H7 (cell line): ENCODE results near the gene PHLDA1. TPM values are rescaled to one million over a fixed set of nuclear protein-coding genes. Genes with fewer than 3 reads are reported as not detected.
A peak's percentile ranks its signal among the peaks of the same experiment; 100 is the strongest.

Experiments
- DNase-seq: peaks from one replicate; pipeline ENCODE4 v3.0.0; 2012
- H3K27me3 ChIP-seq: 2 replicates; pipeline ENCODE4 v1.6.0; 2011; ENCODE audit warnings: mild to moderate bottlenecking, low read length; ENCODE audit not compliant: control insufficient read depth, insufficient read depth
- H3K36me3 ChIP-seq: replicated peaks from 2 replicates; pipeline ENCODE4 v1.5.1; 2011; ENCODE audit warnings: low read length; ENCODE audit not compliant: control insufficient read depth, insufficient read depth
- H3K4me3 ChIP-seq: 2 replicates; pipeline ENCODE4 v1.5.1; 2011; ENCODE audit warnings: low read depth, mild to moderate bottlenecking, control low read depth, low read length, moderate library complexity; ENCODE audit not compliant: insufficient read depth
- total RNA-seq: library from RNA; depleted of rRNA; stranded (reverse); fragments of >200 nt; shearing (Covaris generic); gene quantifications from 2 replicates; pipeline ENCODE4 v1.2.3, GENCODE V29; 2014

The PHLDA1 gene
- total RNA-seq, 1 experiment from 2014 or later, result 16.4 TPM

DNA sequence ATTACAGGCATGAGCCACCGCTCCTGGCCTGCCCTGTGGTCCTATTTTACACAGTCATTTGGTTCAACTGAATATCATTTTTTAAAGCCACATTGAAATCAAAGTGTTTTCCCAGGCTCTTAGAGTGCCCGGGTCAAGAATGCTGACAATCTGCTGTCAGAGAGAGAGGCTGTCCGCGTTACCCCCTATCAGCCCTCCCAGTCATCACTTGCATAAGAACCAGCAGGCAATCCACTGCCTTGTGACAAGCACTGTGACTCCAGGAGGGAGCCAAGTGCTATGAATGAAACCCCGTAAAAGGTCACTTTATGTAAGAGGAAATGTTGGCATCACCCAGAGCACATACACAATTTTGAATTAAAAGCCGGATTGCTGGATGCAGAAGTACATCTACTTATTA lies 13.5 kb downstream of the PHLDA1 start:
- peak; percentile 50 for DNase-seq
- Histone ChIP-seq H3K27me3 (no peaks in the 10 kb centered on the region), H3K4me3 (no peak overlapping the region), H3K36me3 (no peaks in the 10 kb centered on the region)

DNA sequence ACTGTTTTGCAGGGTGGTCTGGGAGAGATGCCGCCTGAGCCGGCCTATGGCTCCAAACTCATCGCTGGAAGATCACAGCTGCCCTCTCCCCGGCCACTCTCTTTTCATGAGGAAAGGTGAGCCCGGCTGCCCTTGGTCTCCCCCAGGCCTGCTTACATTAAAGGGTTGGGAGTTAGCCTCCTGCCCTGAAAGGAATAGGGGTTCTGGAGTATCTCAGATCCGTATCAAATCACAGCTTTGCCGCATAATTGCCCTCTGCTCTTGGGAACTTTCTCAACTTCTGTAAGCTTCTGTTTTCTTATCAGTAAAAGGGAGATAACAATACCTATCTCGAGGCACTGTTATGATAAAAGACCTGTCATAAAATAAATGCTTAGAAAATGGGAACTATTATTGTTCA lies 17.6 kb downstream of the PHLDA1 start:
- no peaks in the 10 kb centered on the region for H3K27me3 ChIP-seq
- no peaks in the 10 kb centered on the region for H3K36me3 ChIP-seq
- no peak for DNase-seq
- H3K4me3 ChIP-seq, result no peak overlapping the region

DNA sequence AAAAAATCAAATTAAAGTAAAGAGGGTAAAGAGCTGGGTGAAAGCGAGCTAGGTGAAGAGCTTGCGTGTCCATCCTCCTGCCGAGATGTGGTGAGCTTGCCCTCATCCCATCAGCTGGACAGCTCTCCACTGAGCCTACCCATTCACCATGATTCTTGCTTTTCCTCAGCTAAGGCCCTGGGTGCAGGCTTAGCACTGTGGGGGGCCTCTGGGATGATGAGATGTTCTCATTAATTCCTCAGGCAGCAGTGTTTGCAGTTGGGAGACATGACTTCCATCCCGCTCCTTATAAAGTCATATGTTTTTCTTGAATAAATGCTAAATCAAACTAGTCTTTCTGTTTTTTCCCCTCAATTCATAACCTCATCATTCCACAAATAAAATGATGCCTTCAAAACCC lies 18.0 kb downstream of the PHLDA1 start:
- H3K27me3 ChIP-seq, result no peaks in the 10 kb centered on the region
- H3K4me3 ChIP-seq, result no peak overlapping the region
- DNase-seq, result no peak
- H3K36me3 ChIP-seq, result no peaks in the 10 kb centered on the region

DNA sequence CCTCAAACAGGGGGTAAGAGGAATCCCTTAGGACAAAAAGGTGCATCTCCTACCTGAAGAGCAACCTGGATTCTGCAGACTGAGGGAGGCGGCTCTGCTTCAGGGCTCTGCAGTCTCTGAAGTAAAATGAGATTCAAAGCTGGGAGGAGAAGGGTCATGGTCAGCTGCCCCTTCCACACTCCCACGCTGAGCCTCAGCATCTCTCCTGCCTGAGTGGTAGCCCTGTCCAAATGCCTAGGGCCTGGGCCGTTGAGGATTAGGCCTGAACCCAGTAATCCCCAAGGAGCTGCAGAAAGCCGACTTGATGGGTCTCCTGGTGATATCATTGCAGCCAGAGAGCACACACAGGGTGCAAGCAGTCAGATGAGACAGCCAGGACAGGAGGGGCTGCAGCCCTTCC lies 18.9 kb downstream of the PHLDA1 start:
- no peaks in the 10 kb centered on the region for H3K27me3 ChIP-seq
- DNase-seq, result no peak
- no peak overlapping the region for H3K4me3 ChIP-seq
- H3K36me3 ChIP-seq, result no peaks in the 10 kb centered on the region

DNA sequence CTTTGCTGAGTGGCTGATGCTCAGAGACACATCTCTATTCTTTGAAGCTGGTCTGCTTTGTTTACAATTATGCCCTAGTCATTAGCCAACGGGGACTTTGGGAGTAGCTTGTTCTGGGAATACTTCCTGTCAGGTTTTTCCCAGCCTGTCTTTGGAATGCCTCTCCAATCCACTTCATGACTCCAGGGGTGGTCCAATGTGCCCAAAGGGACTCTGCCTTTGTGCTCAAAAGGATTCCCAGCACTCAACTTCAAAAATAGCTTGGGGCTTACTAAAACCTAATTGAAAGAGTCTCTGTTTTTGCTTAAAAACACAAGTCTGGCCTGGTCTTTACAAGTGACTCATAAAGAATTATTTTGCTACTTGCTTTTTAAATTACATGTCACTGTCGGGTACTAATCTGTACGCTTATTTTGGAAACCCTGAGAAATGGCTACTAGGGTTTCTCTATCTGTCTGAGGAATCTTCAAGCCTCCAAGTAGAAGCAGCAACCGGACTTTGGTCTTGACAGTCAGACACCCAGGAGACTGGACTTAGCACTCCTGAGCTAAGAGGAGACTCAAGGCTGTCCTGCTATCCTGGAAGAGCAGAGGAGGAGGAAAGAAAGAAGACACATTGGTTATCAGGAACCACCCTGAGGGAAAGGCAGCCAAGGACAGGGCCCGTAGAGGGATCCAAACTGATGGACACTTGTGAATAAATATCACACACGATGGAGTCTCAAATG lies 20.7 kb downstream of the PHLDA1 start:
- H3K36me3 ChIP-seq, result no peaks in the 10 kb centered on the region
- no peaks in the 10 kb centered on the region for H3K27me3 ChIP-seq
- no peak for DNase-seq
- no peak overlapping the region for H3K4me3 ChIP-seq

DNA sequence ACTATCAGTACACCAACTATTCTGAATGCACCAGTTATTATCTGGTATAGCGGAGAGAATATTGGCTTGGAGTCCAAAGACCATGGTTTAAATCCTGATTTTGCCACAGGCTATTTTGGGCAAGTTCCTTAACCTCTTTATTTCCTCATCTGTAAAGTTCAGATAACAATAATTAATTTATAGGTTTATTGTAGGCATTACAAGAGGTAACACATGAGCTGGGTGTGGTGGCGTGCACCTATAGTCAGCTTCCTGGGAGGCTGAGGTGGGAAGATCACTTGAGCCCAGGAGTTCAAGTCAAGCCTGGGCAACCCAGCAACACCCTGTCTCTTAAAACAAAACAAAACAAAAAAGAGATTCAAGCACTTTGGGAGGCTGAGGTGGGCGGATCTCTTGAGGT lies 23.1 kb downstream of the PHLDA1 start:
- H3K4me3 ChIP-seq, result no peak overlapping the region
- H3K36me3 ChIP-seq, result no peaks in the 10 kb centered on the region
- DNase-seq, result no peak
- no peaks in the 10 kb centered on the region for H3K27me3 ChIP-seq

DNA sequence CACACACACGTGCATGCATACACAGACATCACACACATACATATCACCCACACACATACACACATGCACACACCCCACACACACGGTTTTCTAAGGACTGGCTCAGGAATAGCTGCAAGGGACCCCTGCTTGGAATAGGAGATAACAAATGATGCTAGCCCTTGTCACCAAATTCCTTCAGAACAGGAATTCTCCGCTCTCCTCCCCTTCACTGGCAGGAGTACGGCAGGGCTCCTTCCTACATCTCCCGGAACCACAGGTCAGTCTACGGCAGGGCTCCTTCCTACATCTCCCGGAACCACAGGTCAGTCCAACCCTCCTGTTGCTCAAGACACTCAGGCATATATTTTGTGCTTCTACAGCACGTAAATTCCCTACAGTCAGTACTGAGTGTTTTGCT lies 23.9 kb downstream of the PHLDA1 start:
- H3K27me3 ChIP-seq, result no peaks in the 10 kb centered on the region
- H3K4me3 ChIP-seq, result no peak overlapping the region
- no peak for DNase-seq
- H3K36me3 ChIP-seq, result no peaks in the 10 kb centered on the region

DNA sequence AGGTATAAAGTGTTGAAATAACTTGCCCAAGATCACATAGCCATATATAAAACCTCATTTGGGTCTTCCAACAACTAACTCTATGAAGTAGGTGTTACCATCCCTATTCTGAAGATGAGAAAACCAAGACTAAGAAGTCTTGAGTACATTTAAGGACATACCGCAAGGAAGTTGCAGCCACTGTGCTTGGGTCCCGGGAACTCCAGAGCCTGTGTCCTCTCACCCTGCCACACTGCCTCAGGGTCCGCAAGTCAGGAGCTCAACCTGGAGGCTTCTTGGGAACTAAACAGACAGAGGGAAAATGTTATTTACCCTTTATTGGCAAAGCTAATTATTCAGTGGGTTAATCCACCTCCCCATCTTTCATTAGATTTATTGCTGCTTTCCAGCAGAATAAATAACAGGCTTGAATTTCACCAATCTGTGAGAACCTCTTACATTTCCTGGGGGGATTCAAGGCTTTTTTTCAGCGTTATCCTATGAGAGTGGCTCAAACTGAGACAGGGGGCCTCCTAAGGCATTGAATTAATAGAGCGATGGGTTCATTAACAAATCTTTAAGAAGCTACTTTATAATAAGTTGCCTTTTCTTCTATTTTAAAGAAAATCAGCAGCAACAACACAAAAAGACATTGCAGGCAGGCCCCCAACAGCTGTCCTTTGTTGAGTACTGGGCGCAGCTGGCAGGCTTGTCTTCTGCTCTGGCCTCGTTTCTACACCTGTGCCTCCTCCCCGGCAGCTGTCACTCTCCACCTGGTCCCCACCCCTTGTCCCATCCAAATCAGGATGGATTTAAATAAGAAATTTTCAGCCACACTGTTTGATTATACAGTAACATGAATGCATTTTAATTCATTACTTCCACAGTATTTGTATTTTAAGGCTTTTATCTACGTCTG lies 25.3 kb downstream of the PHLDA1 start:
- no peaks in the 10 kb centered on the region for H3K27me3 ChIP-seq

DNA sequence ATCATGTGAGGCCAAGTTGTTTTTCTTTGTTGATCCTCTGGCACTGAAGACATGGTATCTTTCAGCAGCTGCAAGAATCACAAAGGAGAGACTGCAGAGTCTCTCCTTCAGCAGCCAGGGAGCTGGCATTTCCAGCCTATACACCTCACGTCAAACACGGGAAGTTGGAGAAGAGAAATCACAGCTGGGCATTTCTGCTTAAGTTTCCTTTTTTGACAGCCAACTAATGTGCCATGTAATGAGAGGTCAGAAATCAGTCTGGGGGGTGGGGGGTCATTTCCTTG lies 28.3 kb downstream of the PHLDA1 start:
- no peak for DNase-seq
- no peaks in the 10 kb centered on the region for H3K36me3 ChIP-seq
- no peaks in the 10 kb centered on the region for H3K27me3 ChIP-seq
- H3K4me3 ChIP-seq, result no peak overlapping the region

More for the DNA sequence above, 25.3 kb downstream of the PHLDA1 start:
- peak; percentile 30 for DNase-seq
- H3K4me3 ChIP-seq, result no peak overlapping the region
- H3K36me3 ChIP-seq, result no peaks in the 10 kb centered on the region

DNA sequence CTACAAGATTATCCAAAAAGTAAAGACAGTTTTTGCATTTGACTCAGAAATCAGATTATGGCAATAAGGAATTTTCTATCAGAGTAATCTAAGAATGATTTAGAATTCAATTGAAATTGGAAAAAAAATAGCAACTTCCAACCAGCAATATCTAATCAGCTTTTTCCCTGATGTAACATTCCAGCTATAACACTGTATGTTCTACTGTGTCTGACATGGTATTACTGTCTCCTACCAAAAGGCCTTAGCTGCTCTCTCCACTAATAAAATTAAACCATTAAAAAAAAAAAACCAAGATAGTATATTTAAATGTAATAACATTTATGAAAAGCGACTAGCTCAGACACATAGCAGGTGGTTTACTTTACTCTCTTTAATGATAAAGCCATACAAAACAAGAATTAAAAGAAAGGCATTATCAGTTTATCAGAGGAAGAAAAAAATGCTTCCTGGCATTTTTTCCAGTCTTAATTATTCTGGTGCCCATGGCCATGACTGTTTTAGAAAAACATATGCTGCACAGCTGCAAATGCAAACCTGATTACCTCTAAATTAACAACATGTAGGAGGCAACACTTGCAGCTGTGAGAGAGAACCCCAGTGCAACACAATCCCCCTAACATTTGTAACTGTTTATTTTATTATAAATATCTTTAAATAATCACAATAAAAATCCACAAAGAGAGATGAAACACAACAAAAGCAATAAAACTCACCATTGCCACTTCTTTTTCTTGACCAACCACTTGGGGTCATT lies 28.8 kb downstream of the PHLDA1 start:
- no peak for DNase-seq
- Histone ChIP-seq H3K4me3 (no peak overlapping the region), H3K36me3 (no peaks in the 10 kb centered on the region), H3K27me3 (no peaks in the 10 kb centered on the region)

DNA sequence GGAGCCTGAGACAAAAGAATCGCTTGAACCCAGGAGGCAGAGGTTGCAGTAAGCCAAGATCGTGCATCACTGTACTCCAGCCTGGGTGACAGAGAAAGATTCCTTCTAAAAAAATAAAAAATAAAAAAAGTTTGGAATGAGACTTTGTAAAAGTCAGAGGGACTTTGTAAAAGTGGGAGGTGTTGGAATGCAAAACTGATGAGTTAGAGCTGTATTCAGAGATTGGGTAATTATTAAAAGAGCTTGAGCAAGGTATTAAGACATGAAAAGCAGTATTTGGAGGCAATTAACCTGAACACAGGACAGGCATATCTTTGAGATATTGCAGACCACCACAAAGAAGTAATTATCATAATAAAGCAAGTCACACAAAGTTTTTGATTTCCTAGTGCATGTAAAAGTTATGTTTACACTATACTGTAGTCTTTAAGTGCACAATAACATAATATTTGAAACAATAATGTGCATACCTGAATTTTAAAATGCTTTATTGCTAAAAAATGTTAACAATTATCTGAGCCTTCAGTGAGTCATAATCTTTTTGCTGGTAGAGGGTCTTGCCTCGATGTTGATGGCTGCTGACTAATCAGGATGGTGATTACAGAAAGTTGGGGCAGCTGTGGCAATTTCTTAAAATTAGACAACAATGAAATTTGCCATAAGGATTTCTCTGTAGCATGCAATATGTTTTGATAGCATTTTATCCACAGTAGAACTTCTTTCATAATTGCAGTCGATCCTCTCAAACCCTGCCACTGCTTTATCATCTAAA lies 33.1 kb downstream of the PHLDA1 start:
- Histone ChIP-seq H3K27me3 (no peaks in the 10 kb centered on the region), H3K4me3 (no peak overlapping the region), H3K36me3 (no peaks in the 10 kb centered on the region)
- no peak for DNase-seq

DNA sequence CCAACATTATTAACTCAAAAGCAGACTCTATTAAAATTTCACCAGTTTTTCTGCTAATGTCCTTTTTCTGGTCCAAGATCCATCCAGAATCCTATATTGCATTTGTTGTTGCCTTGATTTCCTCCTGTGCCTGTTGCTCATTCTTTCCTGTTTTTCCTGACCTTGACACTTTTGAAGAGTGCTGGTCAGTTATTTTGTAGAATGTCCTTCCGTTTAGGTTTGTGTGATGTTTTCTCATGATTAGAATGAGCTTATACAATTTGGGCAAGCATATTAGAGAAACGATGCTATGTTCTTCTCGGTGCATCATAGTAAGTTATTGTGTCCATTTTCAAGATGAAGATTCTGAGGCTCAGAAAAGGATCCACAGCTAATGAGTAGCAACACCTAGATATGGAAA lies 33.9 kb downstream of the PHLDA1 start:
- Histone ChIP-seq H3K36me3 (no peaks in the 10 kb centered on the region), H3K4me3 (no peak overlapping the region), H3K27me3 (no peaks in the 10 kb centered on the region)
- no peak for DNase-seq

DNA sequence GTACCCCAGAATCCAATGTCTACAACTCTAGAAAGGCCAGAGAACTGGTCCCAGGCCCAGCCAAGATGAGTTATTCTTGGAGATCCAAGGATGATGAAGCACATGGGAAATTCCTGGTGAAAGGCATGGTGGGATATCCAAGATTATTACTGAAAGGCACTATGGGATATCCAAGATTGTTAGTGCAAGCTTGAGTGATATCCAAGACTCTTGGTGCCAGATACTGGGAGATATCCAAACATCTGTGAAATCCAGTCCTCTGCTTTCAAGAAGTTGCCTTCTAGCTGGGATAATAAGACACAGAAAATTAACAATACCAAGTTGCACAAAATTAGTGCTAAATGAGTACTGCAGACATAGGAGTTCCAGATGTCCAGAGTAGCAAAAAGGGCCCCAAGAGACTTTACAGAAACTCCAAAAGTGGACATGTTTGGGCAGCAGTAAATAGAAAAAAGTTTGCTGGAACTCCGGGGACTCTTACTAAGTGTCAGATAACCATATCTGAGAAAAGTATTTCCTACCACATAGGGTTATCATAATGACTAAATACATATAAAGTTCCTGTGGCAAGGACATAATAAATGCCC lies 34.6 kb downstream of the PHLDA1 start:
- Histone ChIP-seq H3K36me3 (no peaks in the 10 kb centered on the region), H3K4me3 (no peak overlapping the region), H3K27me3 (no peaks in the 10 kb centered on the region)
- DNase-seq, result no peak

DNA sequence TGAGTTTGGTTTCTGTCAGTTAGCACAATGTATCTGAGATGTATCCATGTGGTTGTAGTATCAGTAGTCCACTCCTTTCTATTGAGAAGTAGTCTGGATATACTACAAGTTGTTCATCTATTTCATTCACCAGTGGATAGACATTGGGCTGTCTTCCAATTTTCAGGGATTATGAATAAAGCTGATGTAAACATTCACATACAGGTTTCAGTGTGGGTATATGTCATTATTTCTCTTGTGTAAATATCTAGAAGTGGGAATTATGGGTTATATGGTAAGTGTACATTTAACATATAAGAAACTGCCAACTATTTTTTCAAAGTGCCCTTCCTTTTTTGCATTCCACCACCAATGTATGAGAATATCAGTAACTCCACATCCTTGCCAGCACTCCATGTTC lies 35.9 kb downstream of the PHLDA1 start:
- no peak for DNase-seq
- H3K36me3 ChIP-seq, result no peaks in the 10 kb centered on the region
- no peaks in the 10 kb centered on the region for H3K27me3 ChIP-seq
- H3K4me3 ChIP-seq, result no peak overlapping the region
